Fibroblast of skin of left biceps (primary cell): ENCODE results near the gene FAM120A.

Experiments used
- DNase-seq, 2 experiments: peaks; one replicate each; pipeline ENCODE4 v3.0.0-alpha.2; 2013; ENCODE audit warnings: low read depth in 2 of 2

Gene FAM120A

GRCh38 chr9:93446073-93446472 lies 5.4 kb upstream of the FAM120A start:
- no peak for DNase-seq

GRCh38 chr9:93447655-93448054 lies 3.8 kb upstream of the FAM120A start:
- DNase-seq, result no peak

DNA sequence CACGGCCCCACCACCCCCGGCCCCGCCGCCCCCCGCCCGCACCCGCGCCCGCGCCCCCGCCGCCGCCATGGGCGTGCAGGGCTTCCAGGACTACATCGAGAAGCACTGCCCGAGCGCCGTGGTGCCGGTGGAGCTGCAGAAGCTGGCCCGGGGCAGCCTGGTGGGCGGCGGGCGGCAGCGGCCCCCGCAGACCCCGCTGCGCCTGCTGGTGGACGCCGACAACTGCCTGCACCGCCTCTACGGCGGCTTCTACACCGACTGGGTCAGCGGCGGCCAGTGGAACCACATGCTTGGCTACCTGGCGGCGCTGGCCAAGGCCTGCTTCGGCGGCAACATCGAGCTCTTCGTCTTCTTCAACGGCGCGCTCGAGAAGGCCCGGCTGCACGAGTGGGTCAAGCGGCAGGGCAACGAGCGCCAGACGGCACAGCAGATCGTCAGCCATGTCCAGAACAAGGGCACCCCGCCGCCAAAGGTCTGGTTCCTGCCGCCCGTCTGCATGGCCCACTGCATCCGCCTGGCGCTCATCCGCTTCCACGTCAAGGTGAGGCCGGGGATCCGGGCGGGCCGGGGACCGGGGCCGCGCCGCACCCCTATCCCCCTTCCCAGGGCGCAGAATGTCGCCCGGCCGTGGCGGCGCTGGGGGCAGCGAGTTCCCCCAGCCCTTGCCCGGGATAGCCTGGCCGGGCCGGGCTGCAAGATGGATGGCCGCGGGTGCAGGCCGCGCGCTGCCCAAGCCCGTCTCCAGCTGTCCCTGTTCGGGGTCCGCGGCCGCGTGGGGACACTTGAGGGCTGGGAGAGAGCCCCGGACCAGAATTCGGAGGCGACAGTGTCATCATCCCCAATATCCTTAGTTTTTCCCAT lies 594 bp downstream of the FAM120A start:
- no peak for DNase-seq

DNA sequence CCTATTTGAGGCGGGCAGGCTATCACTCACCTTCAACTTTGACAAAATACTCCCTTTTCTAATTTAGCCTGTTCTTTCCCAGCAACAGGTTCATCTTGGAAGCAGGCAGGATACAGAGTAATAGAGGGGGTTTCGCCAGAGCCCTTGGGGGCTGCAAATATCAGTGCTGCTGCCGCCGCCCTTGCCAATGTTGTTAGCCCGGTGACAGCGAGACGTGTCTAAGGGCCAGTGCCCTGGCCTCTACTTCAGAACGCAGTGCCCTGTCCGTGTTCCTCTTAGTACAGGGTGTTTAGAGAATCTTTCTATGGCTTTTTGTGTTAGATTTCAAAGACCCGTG lies 1.2 kb downstream of the FAM120A start:
- DNase-seq, result no peak

GRCh38 chr9:93453047-93453914 lies 1.8 kb downstream of the FAM120A start, which contains the start of gene FAM120AOS:
Gene FAM120AOS, minus strand, starts transcription at chr9:93453581. Its CDS starts 872 bp downstream, at chr9:93452709.
- DNase-seq, result peak; percentile 77 to 81

DNA sequence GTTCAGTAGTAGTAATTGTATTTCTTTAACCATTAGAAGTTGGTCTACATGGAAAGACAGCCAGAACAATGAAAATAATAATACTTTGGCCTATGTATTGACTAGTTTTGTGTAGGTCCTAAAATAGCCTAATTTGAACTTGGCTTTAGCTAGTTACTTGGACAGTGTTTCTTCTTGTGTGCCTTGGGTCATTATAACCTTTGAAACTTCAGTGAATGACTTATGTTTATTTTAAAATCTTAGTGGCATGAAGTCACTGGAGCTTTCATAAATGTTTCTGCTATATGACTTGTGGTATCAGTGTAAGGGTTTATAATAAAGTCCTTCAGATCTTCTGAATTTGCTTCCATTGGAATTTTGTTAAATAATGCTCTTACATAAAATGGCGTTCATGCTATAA lies 4.5 kb downstream of the FAM120A start:
- no peak for DNase-seq

- DNase-seq, result no peak
These were observed 5.0 kb downstream of the FAM120A start for GRCh38 chr9:93456504-93456903.

DNA sequence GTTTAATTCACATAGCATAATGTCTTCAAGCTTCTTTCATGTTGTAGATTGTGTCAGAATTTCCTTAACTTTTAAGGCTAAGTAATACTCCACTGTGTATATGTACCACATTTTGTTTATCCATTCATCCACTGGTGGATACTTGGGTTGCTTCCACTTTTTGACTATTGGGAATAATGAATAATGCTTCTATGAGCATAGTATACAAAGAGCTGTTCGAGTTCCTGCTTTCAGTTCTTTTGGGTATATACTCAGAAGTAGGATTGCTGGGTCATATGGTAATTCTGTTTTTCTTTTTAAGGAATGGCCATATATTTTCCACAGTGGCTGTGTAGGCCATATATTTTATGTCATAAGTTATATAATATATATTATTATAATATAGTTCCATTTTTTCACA lies 5.5 kb downstream of the FAM120A start:
- no peak for DNase-seq

DNA sequence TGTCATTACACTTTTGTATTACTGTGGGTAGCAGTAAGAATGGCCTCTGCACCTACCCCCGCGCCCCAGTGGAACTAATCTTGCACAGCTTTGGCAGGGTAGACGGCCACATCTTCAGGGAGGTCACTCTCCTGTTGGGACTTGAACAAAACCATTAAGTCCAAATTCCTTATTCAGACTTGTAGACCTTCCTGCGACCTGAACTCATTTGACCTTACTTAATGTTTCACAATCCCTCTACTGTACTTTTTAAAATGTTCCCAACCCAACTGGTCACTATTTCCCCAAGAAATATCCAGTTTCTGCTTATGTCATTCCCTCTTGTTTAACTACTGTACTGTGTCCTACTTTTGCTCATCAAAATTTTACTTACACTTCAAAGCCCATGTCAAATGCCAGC lies 7.2 kb downstream of the FAM120A start:
- no peak for DNase-seq

GRCh38 chr9:93459432-93459847 lies 8.0 kb downstream of the FAM120A start:
- DNase-seq, result no peak

- DNase-seq, result no peak
These were observed 9.4 kb downstream of the FAM120A start for GRCh38 chr9:93460689-93461413.

DNA sequence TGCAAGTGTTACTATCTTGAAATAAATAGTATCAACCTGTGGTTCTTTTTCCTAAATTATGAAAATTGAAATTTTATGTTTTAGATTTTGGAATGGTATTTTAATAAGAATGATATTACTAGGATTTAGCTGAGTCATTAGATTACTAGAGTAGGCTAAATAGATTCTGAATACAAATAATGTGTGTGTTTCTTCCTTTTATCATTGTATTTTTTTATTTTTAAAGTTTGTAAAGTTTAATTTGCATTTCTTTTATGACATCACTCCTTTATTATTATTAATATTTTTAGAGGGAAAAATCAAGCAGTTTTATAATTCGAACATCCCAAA lies 9.9 kb downstream of the FAM120A start:
- DNase-seq, result no peak

- DNase-seq, result no peak
These were observed 10.3 kb downstream of the FAM120A start for GRCh38 chr9:93461821-93462220.

- DNase-seq, result no peak
These were observed 12.3 kb downstream of the FAM120A start for GRCh38 chr9:93463638-93464248.

DNA sequence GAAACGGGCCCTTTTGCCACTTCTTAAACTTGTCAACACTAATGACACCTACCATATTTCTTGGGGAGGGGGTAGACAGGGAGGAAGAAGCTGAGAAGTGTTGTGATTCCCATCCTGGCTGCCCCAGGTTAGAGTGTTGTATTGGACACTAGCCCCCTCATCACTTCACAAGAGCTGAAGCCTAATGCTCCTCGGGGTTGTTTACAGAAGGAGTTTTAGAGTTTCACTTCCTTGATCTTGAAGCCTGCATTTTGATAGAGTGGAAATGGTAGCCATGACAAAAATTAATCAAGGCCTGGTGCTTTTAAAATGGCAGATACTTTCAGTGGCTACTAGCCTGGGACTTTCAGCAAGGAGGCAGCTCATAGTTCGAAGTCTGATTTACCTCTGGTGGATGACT lies 12.9 kb downstream of the FAM120A start:
- DNase-seq, result no peak

DNA sequence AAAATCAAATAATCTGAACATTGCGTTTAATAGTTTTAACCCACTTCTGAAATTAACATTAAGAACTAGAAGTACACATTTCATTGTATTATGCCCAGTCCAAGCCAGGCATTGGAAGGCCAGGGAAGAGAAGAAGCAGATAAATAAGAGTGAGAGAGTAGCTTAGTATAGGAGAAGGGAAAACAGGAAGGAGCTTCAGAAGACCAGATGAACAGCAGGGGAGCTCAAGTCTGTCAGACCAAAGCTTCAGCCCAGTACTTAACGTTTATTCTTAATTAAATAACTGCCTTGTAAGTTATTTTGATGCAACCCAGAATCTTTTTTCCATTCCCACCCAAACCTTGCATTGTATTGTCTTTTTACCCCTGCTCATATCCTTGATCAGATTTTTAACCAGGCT lies 13.4 kb downstream of the FAM120A start:
- no peak for DNase-seq

DNA sequence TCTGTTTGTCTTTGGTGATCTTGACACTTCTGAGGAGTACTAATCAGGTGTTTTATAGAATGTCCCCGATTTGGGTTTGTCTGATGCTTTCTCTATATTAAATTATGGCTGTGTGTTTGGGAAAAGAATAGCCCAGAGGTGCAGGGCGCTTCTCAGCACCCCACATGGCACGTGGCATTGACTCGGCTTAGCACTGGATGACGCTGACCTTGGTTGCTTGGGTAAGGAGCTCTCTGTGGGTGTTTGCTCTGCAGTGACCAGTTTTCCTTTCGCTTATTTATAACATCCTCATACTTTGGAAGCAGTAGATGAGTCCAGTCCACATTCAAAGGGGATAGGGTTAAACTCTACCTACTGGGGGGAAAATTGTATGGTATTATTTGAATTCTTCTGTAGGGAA lies 14.4 kb downstream of the FAM120A start:
- DNase-seq, result no peak

DNA sequence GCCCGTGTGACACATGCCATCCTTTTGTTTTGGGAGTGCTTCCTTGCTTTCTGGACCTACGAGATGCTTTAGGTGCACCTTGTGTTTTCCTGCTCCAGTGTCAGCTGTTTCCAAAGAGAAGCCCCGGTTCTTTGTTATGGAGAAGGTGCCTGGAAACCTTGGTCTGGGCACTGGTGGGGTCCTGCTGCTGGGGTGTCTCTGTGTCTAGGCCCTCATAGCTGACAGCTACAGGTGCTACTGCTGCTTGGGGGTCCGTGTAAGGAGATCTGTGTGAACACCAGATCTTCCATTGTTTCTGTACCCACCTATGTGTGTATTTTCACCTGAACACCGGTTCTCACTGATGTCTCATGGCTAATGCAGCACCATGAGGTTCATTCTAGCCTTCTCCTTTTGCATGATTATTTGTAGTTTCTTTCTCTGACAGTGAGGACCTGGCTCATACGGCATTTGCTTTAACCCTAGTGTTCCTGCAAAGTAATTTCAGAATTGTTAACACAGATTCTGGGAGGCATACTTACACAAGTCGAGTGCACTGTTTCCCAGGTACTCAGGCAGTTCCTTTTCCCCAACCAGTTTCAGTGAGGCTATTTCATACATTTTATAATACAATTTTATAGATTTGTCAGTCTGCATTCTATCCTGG lies 15.1 kb downstream of the FAM120A start:
- no peak for DNase-seq

GRCh38 chr9:93467062-93467416 lies 15.6 kb downstream of the FAM120A start:
- DNase-seq, result no peak

DNA sequence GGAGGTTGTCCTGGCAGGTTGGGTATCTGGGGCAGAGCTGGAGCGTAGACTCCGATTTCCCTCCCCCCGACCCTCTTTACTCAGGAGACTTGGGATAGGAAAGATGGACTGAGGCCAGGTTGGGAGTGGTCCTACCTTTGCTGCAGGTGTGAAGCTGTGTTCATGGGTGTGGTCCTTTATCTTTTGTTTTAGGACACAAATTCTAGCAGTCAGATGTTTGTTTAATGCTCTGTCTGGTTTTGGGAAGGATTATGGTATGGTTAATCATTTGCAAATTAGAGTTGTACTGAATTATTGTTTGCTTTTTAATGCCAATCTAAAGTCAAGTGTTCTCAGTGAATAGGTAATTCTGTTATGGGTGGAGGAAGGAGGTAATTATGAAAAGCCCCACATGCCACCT lies 16.0 kb downstream of the FAM120A start:
- no peak for DNase-seq

GRCh38 chr9:93468763-93469456 lies 17.4 kb downstream of the FAM120A start:
- DNase-seq, result no peak
